MCF 10A (cell line): ENCODE measurements around the gene BACH2. TPM values are rescaled to one million over a fixed set of nuclear protein-coding genes. Genes with fewer than 3 reads are reported as not detected.

Experiments used
- BruUV-seq: library from RNA; stranded (reverse); fragments of 400-500 nt; replicated peaks from 2 replicates; lab custom pipeline; 2021; lab: Mats Ljungman, UMichigan
- CTCF ChIA-PET: fragments of 300-600 bp; sonication (Branson Sonifier 250); formaldehyde crosslinking; extraction: SDS; loops from one replicate; lab custom pipeline; 2021; ENCODE audit warnings: antibody characterized with exemption, inconsistent platforms; lab: Yijun Ruan, JAX
- POLR2A ChIA-PET: fragments of 300-600, 350-650 bp; sonication (Branson Sonifier 250); formaldehyde crosslinking; extraction: SDS; loops from one replicate; lab custom pipeline; 2020; ENCODE audit warnings: antibody characterized with exemption, inconsistent platforms; lab: Yijun Ruan, JAX
- DNase-seq: peaks from one replicate; pipeline ENCODE4 v3.0.0-alpha.2; 2018; ENCODE audit not compliant: unreplicated experiment
- H3K27ac Mint-ChIP-seq: one replicate; pipeline ENCODE4 v1.8.0; 2022; ENCODE audit warnings: mild to moderate bottlenecking, low read depth, mixed read lengths; ENCODE audit not compliant: unreplicated experiment
- H3K27me3 Mint-ChIP-seq: one replicate; pipeline ENCODE4 v1.8.0; 2022; ENCODE audit warnings: mixed read lengths; ENCODE audit not compliant: insufficient read depth, unreplicated experiment
- H3K36me3 Mint-ChIP-seq: one replicate; pipeline ENCODE4 v1.8.0; 2022; ENCODE audit warnings: mild to moderate bottlenecking, moderate library complexity, mixed read lengths; ENCODE audit not compliant: insufficient read depth, unreplicated experiment
- H3K4me1 Mint-ChIP-seq: one replicate; pipeline ENCODE4 v1.8.0; 2022; ENCODE audit warnings: mixed read lengths; ENCODE audit not compliant: insufficient read depth, unreplicated experiment
- H3K4me3 Mint-ChIP-seq: one replicate; pipeline ENCODE4 v1.8.0; 2022; ENCODE audit warnings: mild to moderate bottlenecking, moderate library complexity, mixed read lengths; ENCODE audit not compliant: unreplicated experiment
- H3K9me3 Mint-ChIP-seq: one replicate; pipeline ENCODE4 v1.8.0; 2022; ENCODE audit warnings: mixed read lengths; ENCODE audit not compliant: unreplicated experiment
- intact Hi-C: fragments of 100-400 bp; cut with micrococcal nuclease; formaldehyde crosslinking; loops from 2 replicates; pipeline ENCODE4 v1.14.1; 2022
- total RNA-seq: library from RNA; stranded (reverse); gene quantifications from 2 replicates; pipeline ENCODE4 v1.2.3, GENCODE V29; 2022
- TF ChIP-seq, protein P1 (sequence below): fragments of 200-600 bp; IDR thresholded peaks from one replicate; pipeline ENCODE4 v1.8.0; 2022; ENCODE audit warnings: antibody characterized with exemption, mild to moderate bottlenecking; ENCODE audit not compliant: unreplicated experiment

The BACH2 gene
- total RNA-seq, 1 experiment from 2014 or later: 9.9 TPM

DNA sequence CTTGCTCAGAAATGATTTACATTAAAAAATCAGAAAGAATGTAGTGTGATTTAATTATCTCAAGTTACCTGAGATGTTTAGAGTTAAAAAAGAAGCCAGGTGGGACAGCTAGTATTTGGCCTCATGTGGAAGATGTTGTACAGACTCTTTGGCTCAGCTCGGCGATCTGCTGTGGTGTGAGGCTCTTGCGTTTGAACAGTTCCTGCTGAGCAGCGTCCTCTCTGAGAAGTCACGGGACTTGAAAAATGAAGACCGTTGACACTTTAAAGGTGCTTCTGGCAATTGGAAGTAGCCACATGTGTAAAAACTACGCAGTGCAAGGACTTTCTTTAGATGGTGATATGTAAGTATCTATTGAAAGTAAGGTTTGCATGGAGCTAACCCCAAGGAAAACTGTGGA lies 169.0 kb downstream of the BACH2 start:
- POLR2A ChIA-PET: no interaction called here
- no peak overlapping the region for H3K27ac Mint-ChIP-seq

DNA sequence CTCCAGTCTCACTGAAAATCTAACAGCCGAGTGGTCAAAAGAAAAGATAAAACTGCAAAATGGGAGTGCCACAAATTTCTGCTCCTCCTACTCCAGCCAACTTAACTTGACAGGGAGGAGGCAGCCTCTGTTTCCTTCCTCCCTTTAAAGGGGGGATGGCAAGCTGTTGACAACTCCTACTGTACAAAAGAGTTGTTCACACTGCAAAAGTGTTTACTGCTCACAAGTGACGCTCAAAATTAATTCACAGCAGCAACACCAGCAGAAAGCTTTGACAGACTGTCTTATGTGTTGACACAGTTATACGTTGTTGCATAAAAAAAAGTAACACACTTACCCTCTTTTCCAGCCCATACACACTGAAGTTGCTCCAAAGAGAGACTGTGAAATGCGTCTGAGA lies 169.8 kb downstream of the BACH2 start:
- TF ChIP-seq, protein P1, sequence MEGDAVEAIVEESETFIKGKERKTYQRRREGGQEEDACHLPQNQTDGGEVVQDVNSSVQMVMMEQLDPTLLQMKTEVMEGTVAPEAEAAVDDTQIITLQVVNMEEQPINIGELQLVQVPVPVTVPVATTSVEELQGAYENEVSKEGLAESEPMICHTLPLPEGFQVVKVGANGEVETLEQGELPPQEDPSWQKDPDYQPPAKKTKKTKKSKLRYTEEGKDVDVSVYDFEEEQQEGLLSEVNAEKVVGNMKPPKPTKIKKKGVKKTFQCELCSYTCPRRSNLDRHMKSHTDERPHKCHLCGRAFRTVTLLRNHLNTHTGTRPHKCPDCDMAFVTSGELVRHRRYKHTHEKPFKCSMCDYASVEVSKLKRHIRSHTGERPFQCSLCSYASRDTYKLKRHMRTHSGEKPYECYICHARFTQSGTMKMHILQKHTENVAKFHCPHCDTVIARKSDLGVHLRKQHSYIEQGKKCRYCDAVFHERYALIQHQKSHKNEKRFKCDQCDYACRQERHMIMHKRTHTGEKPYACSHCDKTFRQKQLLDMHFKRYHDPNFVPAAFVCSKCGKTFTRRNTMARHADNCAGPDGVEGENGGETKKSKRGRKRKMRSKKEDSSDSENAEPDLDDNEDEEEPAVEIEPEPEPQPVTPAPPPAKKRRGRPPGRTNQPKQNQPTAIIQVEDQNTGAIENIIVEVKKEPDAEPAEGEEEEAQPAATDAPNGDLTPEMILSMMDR: no peak
- peaks cover 7% of the 10 kb centered on the region for H3K4me1 Mint-ChIP-seq
- intact Hi-C loops: no loop called here
- H3K4me3 Mint-ChIP-seq: no peak overlapping the region
- H3K9me3 Mint-ChIP-seq: no peaks in the 10 kb centered on the region
- no peak for DNase-seq
- BruUV-seq: no TSS peak
- no peak overlapping the region for H3K27ac Mint-ChIP-seq
- CTCF ChIA-PET: interaction anchor here (0.6 kb wide), 2 partner anchors 10 to 28 kb away, joined by 3 read pairs; no protein-coding TSS in a partner anchor
- POLR2A ChIA-PET: no interaction called here
- H3K36me3 Mint-ChIP-seq: no peaks in the 10 kb centered on the region
- H3K27me3 Mint-ChIP-seq: no peaks in the 10 kb centered on the region

More for the DNA sequence above, 169.0 kb downstream of the BACH2 start:
- no peaks in the 10 kb centered on the region for H3K36me3 Mint-ChIP-seq
- H3K4me3 Mint-ChIP-seq: no peak overlapping the region
- no peaks in the 10 kb centered on the region for H3K9me3 Mint-ChIP-seq
- DNase-seq: no peak
- CTCF ChIA-PET: no interaction called here
- TF ChIP-seq, protein P1: no peak
- H3K27me3 Mint-ChIP-seq: no peaks in the 10 kb centered on the region
- intact Hi-C loops: no loop called here
- no TSS peak for BruUV-seq
- no peaks in the 10 kb centered on the region for H3K4me1 Mint-ChIP-seq

DNA sequence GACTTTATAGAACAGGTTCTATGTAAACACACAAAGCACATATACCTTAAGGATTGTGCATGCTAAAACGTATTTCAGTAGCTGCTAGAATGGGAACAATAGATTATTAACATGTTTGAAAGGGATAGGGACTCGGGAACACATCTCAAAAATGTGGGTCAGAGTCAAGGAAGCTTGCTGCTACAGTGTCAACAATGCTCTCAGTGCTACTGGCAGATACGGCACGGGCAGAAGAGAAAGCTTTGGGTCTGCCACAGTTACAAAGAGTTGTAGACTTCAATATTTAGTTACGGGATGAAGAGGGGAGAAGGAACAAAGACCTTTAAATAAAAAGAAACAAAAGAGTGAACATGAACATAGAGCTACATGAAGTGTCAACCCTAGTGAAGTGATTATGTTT lies 170.5 kb downstream of the BACH2 start:
- Mint-ChIP-seq H3K27ac (no peak overlapping the region), H3K36me3 (no peaks in the 10 kb centered on the region), H3K27me3 (no peaks in the 10 kb centered on the region), H3K4me1 (peaks cover 8% of the 10 kb centered on the region), H3K9me3 (no peaks in the 10 kb centered on the region), H3K4me3 (no peak overlapping the region)
- TF ChIP-seq, protein P1: no peak
- intact Hi-C loops: no loop called here
- no peak for DNase-seq
- CTCF ChIA-PET: interaction anchor here (0.6 kb wide), 1 partner anchor 28 kb away, joined by 3 read pairs; no protein-coding TSS in a partner anchor
- no TSS peak for BruUV-seq
- POLR2A ChIA-PET: no interaction called here

DNA sequence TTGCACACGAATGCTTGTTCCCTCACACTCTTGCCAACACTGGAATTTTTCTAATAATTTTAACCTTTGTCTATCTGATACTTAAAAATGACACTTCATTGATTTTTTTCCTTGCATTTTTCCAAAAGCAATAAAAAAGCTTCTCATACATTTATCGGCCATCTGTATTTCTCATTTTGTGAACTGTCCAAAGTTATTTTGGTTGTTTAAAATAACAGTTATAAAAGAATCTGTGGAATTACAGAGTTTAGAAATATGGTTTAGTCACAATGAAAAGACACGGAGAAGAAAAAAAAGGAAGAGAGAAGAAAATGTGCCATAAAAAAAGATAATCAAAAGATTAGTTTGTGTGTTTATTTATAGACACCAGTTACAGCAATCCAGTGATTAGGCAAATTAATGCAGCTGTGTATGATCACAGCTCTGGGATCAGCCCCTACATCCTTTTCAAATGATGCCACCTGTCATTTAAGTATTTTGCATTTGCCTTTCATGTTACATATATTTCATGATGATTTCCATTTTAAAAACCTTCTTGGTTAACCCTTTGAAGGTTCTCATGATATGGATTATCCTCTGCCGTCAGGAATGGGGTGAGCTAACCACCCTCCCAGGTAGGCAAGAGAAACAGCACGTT lies 171.7 kb downstream of the BACH2 start:
- DNase-seq: no peak
- BruUV-seq: no TSS peak
- TF ChIP-seq, protein P1: no peak
- H3K9me3 Mint-ChIP-seq: no peaks in the 10 kb centered on the region
- intact Hi-C loops: no loop called here
- peaks cover 8% of the 10 kb centered on the region for H3K4me1 Mint-ChIP-seq
- CTCF ChIA-PET: no interaction called here
- POLR2A ChIA-PET: interaction anchor here (1.0 kb wide), 1 partner anchor 54 kb away, joined by 3 read pairs; no protein-coding TSS in a partner anchor
- H3K4me3 Mint-ChIP-seq: no peak overlapping the region
- no peaks in the 10 kb centered on the region for H3K27me3 Mint-ChIP-seq
- H3K27ac Mint-ChIP-seq: no peak overlapping the region
- no peaks in the 10 kb centered on the region for H3K36me3 Mint-ChIP-seq
